ENCODE results near the gene SPDEF.

DNA sequence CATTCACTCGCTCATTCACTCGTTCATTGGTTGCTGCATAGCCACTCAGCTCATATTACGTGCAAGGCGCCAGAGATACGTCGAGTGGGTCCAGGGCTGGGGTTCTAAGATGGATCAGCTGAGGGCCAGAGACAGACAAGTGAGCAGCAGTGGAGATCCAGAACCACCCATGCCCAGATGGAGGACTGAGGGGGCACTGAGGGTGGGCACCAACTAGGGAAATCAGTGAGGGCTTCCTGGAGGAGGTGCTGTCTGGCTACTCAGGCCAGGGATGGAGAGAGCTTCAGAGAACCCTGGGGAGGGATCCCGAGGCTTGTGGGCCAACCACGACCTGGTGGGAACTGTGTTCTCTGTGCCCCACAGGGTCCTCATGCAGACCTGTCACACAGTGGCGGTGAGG lies 364 bp upstream of the SPDEF start:
- no peak for TF ChIP-seq POLR2A (IDR thresholded peaks at IDR 0.05)
- TF ChIP-seq, protein P1, sequence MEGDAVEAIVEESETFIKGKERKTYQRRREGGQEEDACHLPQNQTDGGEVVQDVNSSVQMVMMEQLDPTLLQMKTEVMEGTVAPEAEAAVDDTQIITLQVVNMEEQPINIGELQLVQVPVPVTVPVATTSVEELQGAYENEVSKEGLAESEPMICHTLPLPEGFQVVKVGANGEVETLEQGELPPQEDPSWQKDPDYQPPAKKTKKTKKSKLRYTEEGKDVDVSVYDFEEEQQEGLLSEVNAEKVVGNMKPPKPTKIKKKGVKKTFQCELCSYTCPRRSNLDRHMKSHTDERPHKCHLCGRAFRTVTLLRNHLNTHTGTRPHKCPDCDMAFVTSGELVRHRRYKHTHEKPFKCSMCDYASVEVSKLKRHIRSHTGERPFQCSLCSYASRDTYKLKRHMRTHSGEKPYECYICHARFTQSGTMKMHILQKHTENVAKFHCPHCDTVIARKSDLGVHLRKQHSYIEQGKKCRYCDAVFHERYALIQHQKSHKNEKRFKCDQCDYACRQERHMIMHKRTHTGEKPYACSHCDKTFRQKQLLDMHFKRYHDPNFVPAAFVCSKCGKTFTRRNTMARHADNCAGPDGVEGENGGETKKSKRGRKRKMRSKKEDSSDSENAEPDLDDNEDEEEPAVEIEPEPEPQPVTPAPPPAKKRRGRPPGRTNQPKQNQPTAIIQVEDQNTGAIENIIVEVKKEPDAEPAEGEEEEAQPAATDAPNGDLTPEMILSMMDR (IDR thresholded peaks at IDR 0.05): no peak
- TF ChIP-seq EP300 (IDR thresholded peaks at IDR 0.05): no peak
- no peak for TF ChIP-seq POLR2AphosphoS5 (IDR thresholded peaks at IDR 0.05)

Measured in sigmoid colon (tissue), 4 donors.